Erythroblast (primary cell): ENCODE measurements around the gene SRSF4.

Source experiments
- GATA1 ChIP-seq: IDR thresholded peaks from 2 replicates; pipeline ENCODE4 v1.6.1; 2011; ENCODE audit warnings: low read depth, mild to moderate bottlenecking, control low read depth, low read length, moderate library complexity
- POLR2A ChIP-seq: IDR thresholded peaks from 2 replicates; pipeline ENCODE4 v1.6.1; 2011; ENCODE audit warnings: mild to moderate bottlenecking, low read length

- TF ChIP-seq POLR2A: no peak
- no peak for TF ChIP-seq GATA1
Observed at GRCh38 chr1:29197993-29198392, 16.3 kb upstream of the SRSF4 start.
